Spleen (tissue), 7 donors: Measurements from ENCODE around the gene ZCCHC7.

ENCODE experiments used
- POLR2A ChIP-seq, 3 donors: fragments of 450-650 bp; IDR thresholded peaks; one replicate each; pipeline ENCODE4 v1.5.1; 2017; ENCODE audit warnings: antibody characterized with exemption in 3 of 3, mild to moderate bottlenecking in 1 of 3
- POLR2AphosphoS5 ChIP-seq, 3 donors: sonication (generic); formaldehyde crosslinking; IDR thresholded peaks; one replicate each; pipeline ENCODE4 v1.5.1; 2017; ENCODE audit warnings: antibody characterized with exemption in 3 of 3
- TF ChIP-seq, protein P1 (sequence below), 11 experiments: fragments of 200-600 bp in 7 of 11; fragments of 450-650 bp in 4 of 11; sonication (generic) in 4 of 11; IDR thresholded peaks in 8 of 11; conservative IDR thresholded peaks in 3 of 11; 1 replicate in 7 of 11; 2 replicates in 4 of 11; pipeline versions ENCODE4 v1.4.0 to v1.8.0; 2016 to 2021; ENCODE audit warnings: antibody characterized with exemption in 11 of 11, inconsistent platforms in 4 of 11, mild to moderate bottlenecking in 1 of 11
- donor health status: DM: no; HTN: no; CAD: no; lungs with moderate emphysema.
- donor health status: DM: no; HTN: no; CAD: no.
- donor health status: DM: no; HTN: no; CAD: no.

DNA sequence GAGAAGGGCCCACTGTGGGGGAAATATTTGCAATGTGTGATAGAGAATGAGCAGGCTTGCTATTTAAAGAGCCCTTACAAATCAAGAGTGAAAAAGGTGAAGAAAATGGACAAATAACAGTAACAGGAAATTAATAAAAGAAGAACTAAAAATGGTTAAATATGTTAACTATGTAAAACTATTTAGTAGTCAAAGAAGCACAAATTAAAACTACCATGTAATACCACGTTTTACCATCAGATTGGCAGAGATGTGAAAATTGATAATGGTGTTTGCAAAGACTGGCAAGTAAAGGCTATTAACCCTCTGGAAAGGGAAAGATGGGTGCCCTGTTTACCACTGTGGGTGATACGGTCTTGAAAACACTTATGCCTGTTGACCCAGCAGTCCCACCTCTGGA is 279.0 kb downstream of the ZCCHC7 start:
- TF ChIP-seq, protein P1, sequence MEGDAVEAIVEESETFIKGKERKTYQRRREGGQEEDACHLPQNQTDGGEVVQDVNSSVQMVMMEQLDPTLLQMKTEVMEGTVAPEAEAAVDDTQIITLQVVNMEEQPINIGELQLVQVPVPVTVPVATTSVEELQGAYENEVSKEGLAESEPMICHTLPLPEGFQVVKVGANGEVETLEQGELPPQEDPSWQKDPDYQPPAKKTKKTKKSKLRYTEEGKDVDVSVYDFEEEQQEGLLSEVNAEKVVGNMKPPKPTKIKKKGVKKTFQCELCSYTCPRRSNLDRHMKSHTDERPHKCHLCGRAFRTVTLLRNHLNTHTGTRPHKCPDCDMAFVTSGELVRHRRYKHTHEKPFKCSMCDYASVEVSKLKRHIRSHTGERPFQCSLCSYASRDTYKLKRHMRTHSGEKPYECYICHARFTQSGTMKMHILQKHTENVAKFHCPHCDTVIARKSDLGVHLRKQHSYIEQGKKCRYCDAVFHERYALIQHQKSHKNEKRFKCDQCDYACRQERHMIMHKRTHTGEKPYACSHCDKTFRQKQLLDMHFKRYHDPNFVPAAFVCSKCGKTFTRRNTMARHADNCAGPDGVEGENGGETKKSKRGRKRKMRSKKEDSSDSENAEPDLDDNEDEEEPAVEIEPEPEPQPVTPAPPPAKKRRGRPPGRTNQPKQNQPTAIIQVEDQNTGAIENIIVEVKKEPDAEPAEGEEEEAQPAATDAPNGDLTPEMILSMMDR (IDR thresholded peaks at IDR 0.05 in 8 of 11, conservative IDR thresholded peaks at IDR 0.05 in 3 of 11) = no peak
- TF ChIP-seq POLR2AphosphoS5 (IDR thresholded peaks at IDR 0.05) (no peak), POLR2A (IDR thresholded peaks at IDR 0.05) (no peak)
